HepG2 (cell line): ENCODE measurements around the gene UBE2O. TPM values are rescaled to one million over a fixed set of nuclear protein-coding genes. Genes with fewer than 3 reads are reported as not detected.

Source experiments
- AGO2 ChIP-seq: fragments of 200-400 bp; formaldehyde crosslinking; optimal IDR thresholded peaks from 2 replicates; pipeline ENCODE3; 2017; ENCODE audit warnings: mild to moderate bottlenecking, low read depth, low read length, moderate library complexity
- ATF5 ChIP-seq: sonication (generic); formaldehyde crosslinking; IDR thresholded peaks from 2 replicates; pipeline ENCODE4 v1.4.0; 2020; ENCODE audit warnings: mild to moderate bottlenecking, low read depth, missing genetic modification reagents
- ETV5 ChIP-seq: IDR thresholded peaks from 2 replicates; pipeline ENCODE4 v1.6.1; 2018; ENCODE audit warnings: missing biosample characterization, missing genetic modification reagents, inconsistent platforms, borderline replicate concordance
- HDAC2 ChIP-seq: sonication (generic); formaldehyde crosslinking; IDR thresholded peaks from 2 replicates; pipeline ENCODE4 v1.4.0; 2020; ENCODE audit warnings: missing genetic modification reagents
- HMGXB3 ChIP-seq: sonication (generic); formaldehyde crosslinking; IDR thresholded peaks from 2 replicates; pipeline ENCODE4 v1.4.0; 2020; ENCODE audit warnings: missing genetic modification reagents, borderline replicate concordance
- HNF4G ChIP-seq, 2 experiments: sonication (generic) in 1 of 2; formaldehyde crosslinking in 1 of 2; IDR thresholded peaks; 2 replicates each; pipeline versions ENCODE4 v1.4.0 to v1.6.1; 2011 to 2020; ENCODE audit warnings: borderline replicate concordance in 2 of 2, low read depth in 2 of 2, mild to moderate bottlenecking in 2 of 2, low read length in 1 of 2, missing genetic modification reagents in 1 of 2, moderate library complexity in 1 of 2
- HNRNPL ChIP-seq: fragments of 200-400 bp; formaldehyde crosslinking; IDR thresholded peaks from 2 replicates; pipeline ENCODE4 v1.6.1; 2017; ENCODE audit warnings: mild to moderate bottlenecking, low read depth, low read length
- MED8 ChIP-seq: sonication (generic); formaldehyde crosslinking; IDR thresholded peaks from 2 replicates; pipeline ENCODE4 v1.8.1; 2023; ENCODE audit warnings: mild to moderate bottlenecking, missing genetic modification reagents; ENCODE audit not compliant: insufficient replicate concordance
- NCOA2 ChIP-seq: sonication (generic); formaldehyde crosslinking; IDR thresholded peaks from 2 replicates; pipeline ENCODE4 v1.8.0; 2022; ENCODE audit warnings: inconsistent platforms
- POLR2G ChIP-seq: fragments of 200-400 bp; formaldehyde crosslinking; IDR thresholded peaks from 2 replicates; pipeline ENCODE4 v1.6.1; 2018; ENCODE audit warnings: mild to moderate bottlenecking, low read depth, low read length, moderate library complexity
- SALL1 ChIP-seq: sonication (generic); formaldehyde crosslinking; IDR thresholded peaks from 2 replicates; pipeline ENCODE4 v1.8.0; 2022; ENCODE audit warnings: mild to moderate bottlenecking, missing genetic modification reagents
- TGIF2 ChIP-seq: IDR thresholded peaks from 2 replicates; pipeline ENCODE4 v1.6.1; 2016; ENCODE audit warnings: control low read depth, missing compliant biosample characterization
- TSC22D2 ChIP-seq: sonication (generic); formaldehyde crosslinking; IDR thresholded peaks from 2 replicates; pipeline ENCODE4 v1.5.1; 2020; ENCODE audit warnings: missing genetic modification reagents, mild to moderate bottlenecking, borderline replicate concordance
- UBTF ChIP-seq: sonication (generic); formaldehyde crosslinking; IDR thresholded peaks from 2 replicates; pipeline ENCODE4 v1.4.0; 2020; ENCODE audit warnings: mild to moderate bottlenecking, missing genetic modification reagents
- ZNF569 ChIP-seq: sonication (generic); formaldehyde crosslinking; IDR thresholded peaks from 2 replicates; pipeline ENCODE4 v1.5.0; 2020; ENCODE audit warnings: mild to moderate bottlenecking, missing genetic modification reagents, moderate library complexity, borderline replicate concordance
- ZNF792 ChIP-seq: IDR thresholded peaks from 2 replicates; pipeline ENCODE4 v1.6.1; 2016
- polyA plus RNA-seq, 8 experiments: library from polyadenylated mRNA; depleted of rRNA in 3 of 8; stranded (reverse) in 7 of 8; unstranded in 1 of 8; fragments of >200 nt; fragmentation: Illumina TruSeq in 4 of 8; extraction: Trizol in 4 of 8; gene quantifications; 2 replicates each; pipeline versions ENCODE4 v1.2.1 to v1.2.3, GENCODE V29; 2011 to 2016; ENCODE audit warnings: low read depth in 4 of 8, missing spikeins in 1 of 8, mixed read lengths in 1 of 8; ENCODE audit not compliant: insufficient read depth in 1 of 8
- total RNA-seq, 5 experiments: library from RNA; depleted of rRNA; stranded (reverse); fragments of >200 nt; fragmentation: Illumina TruSeq; extraction: Trizol; gene quantifications; 2 replicates each; pipeline ENCODE4 v1.2.3, GENCODE V29; 2016; ENCODE audit warnings: low read depth in 1 of 5
- TF ChIP-seq, protein P1 (sequence below): sonication (generic); formaldehyde crosslinking; IDR thresholded peaks from 2 replicates; pipeline ENCODE4 v1.9.0; 2022; ENCODE audit warnings: low read depth, missing genetic modification reagents

UBE2O gene
- total and polyA plus RNA-seq, 2 of the 13 experiments (the other 11 are each of a cell fraction or from before 2014, with no cell fraction given): 21.5 to 23.5 TPM

- TF ChIP-seq UBTF (CRISPR knock-in tag) (0 out of 2 replicates have a peak, but pooled peaks have one; percentile 20), TSC22D2 (CRISPR knock-in tag) (0 out of 2 replicates have a peak, but pooled peaks have one; percentile 17), ZNF569 (CRISPR knock-in tag) (0 out of 2 replicates have a peak, but pooled peaks have one; percentile 32), TGIF2 (CRISPR knock-in tag) (no peak), HDAC2 (CRISPR knock-in tag) (0 out of 2 replicates have a peak, but pooled peaks have one; percentile 21), SALL1 (CRISPR knock-in tag) (no peak), ETV5 (CRISPR knock-in tag) (peak; percentile 81), ZNF792 (CRISPR knock-in tag) (no peak), AGO2 (peak; percentile 84), HNF4G (IDR thresholded peaks at IDR 0.05; ENCODE audit: borderline replicate concordance, low read depth, low read length) (no peak), HNF4G (CRISPR knock-in tag; IDR thresholded peaks at IDR 0.05; ENCODE audit: borderline replicate concordance, low read depth) (no peak), NCOA2 (CRISPR knock-in tag) (0 out of 2 replicates have a peak, but pooled peaks have one; percentile 17), POLR2G (peak; percentile 13), HMGXB3 (CRISPR knock-in tag) (peak; percentile 54; the same call in 1 of the 2 replicates), HNRNPL (peak; percentile 95), ATF5 (CRISPR knock-in tag) (no peak), MED8 (CRISPR knock-in tag) (no peak)
- TF ChIP-seq, protein P1, sequence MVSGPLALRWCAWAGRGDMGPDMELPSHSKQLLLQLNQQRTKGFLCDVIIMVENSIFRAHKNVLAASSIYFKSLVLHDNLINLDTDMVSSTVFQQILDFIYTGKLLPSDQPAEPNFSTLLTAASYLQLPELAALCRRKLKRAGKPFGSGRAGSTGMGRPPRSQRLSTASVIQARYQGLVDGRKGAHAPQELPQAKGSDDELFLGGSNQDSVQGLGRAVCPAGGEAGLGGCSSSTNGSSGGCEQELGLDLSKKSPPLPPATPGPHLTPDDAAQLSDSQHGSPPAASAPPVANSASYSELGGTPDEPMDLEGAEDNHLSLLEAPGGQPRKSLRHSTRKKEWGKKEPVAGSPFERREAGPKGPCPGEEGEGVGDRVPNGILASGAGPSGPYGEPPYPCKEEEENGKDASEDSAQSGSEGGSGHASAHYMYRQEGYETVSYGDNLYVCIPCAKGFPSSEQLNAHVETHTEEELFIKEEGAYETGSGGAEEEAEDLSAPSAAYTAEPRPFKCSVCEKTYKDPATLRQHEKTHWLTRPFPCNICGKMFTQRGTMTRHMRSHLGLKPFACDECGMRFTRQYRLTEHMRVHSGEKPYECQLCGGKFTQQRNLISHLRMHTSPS (CRISPR knock-in tag): peak; percentile 93
These were observed 40.1 kb upstream of the UBE2O start (continued) for GRCh38 chr17:76492989-76493501.
